KOPT-K1 (cell line): ENCODE results near the gene MAMDC2.

ENCODE experiments used
- H3K27ac ChIP-seq: fragments of 200-600 bp; sonication (generic); 2 replicates; pipeline ENCODE4 v1.5.1; 2016; ENCODE audit warnings: antibody characterized with exemption, mild to moderate bottlenecking, low read depth, low read length; ENCODE audit not compliant: poor library complexity, severe bottlenecking
- H3K36me3 ChIP-seq: fragments of 200-600 bp; sonication (generic); 2 replicates; pipeline ENCODE4 v1.5.1; 2017; ENCODE audit warnings: antibody characterized with exemption, mild to moderate bottlenecking, low read length, moderate library complexity; ENCODE audit not compliant: insufficient read depth
- H3K9me3 ChIP-seq: fragments of 200-600 bp; sonication (generic); 2 replicates; pipeline ENCODE4 v1.5.1; 2017; ENCODE audit warnings: antibody characterized with exemption, low read length, mild to moderate bottlenecking; ENCODE audit not compliant: insufficient read depth, poor library complexity, severe bottlenecking

MAMDC2 gene

DNA sequence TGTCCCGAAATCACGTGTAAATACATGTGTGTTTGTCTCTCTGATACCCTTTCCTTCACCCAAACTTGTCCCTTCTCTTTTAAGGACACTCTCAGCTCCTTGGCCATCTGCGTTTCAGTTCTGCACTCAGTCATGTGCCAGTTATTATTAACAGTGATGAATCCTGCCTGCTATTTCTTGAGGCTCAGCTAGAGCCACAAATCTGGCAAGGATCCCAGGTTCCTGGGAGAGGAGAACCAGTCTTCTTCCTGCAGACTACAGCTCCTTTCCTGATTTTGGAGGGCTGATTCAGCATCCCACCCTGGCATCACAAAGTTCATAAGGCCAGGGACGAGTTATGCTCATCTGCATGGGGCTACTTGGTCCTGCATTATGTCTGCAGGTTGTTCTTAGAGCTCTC is 5.6 kb downstream of the MAMDC2 start:
- Histone ChIP-seq H3K9me3 (no peaks in the 10 kb centered on the region), H3K27ac (no peak overlapping the region), H3K36me3 (no peaks in the 10 kb centered on the region)

DNA sequence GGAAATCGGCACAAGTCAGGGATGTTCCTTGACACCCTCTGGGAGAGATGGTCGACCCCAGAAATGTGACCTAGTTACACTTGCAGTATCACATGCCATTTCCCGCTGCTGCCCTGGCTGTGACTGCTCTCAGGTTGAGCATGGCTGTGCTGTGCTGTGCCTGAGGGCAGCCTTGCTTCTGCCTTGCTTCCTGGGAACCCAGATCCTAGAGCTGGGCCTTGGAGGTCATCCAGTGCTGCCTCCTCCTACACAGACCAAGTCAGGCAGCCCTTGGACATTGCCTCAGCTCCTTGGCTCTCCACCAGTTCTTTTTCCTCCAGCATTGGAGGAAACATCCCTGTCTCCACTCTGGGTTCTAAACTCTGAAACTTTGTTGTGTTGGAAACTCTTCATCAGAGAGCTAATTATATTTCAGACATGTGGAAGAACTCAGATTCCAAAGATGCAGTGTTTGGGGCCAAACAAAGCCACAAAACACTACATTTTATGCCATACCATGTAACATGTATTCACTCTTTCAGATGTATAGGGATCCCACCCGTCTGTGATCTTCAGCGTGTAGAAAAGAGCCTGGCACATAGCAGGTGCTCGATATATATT is 6.1 kb downstream of the MAMDC2 start:
- H3K36me3 ChIP-seq = no peaks in the 10 kb centered on the region
- no peak overlapping the region for H3K27ac ChIP-seq
- no peaks in the 10 kb centered on the region for H3K9me3 ChIP-seq

DNA sequence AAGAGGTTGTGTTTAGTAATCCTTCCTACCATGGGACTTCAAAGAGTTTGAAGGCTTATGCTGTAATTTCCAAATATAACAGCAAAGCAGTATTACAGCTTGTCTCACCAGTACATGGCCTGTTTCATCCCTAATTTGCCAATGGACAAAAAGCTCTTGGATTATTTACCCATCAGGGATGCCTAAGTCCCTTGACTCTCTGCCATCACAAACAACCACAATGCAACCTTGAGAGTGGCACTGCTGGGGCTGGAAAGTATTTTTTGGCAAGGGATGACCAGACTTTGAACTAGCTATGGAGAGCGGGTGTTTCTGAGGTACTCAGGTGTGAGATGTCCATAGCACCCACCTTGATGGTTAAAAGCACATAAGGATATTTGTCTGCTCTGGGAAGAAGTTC is 9.1 kb downstream of the MAMDC2 start:
- Histone ChIP-seq H3K27ac (no peak overlapping the region), H3K9me3 (no peaks in the 10 kb centered on the region), H3K36me3 (no peaks in the 10 kb centered on the region)

DNA sequence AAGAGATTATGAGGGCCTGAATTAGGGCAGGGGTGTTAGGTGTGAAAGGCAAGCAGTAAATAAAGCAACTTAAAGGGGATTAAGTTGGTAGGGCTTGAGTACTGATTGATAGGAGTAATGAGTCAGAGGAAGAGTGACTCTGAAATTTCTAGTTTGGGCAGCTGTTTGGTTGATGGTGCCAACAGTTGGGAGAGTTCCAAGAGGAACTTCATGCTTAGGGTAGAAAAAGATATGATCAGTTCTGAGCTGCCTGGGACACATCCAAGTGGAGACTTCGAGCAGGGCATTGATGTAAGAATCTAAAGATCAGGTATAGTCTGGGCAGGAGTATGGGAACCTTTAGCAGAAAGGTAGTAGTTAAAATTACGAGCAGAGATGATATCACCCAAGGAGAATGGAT is 10.2 kb downstream of the MAMDC2 start:
- H3K9me3 ChIP-seq = no peaks in the 10 kb centered on the region
- H3K27ac ChIP-seq = no peak overlapping the region
- H3K36me3 ChIP-seq = no peaks in the 10 kb centered on the region

DNA sequence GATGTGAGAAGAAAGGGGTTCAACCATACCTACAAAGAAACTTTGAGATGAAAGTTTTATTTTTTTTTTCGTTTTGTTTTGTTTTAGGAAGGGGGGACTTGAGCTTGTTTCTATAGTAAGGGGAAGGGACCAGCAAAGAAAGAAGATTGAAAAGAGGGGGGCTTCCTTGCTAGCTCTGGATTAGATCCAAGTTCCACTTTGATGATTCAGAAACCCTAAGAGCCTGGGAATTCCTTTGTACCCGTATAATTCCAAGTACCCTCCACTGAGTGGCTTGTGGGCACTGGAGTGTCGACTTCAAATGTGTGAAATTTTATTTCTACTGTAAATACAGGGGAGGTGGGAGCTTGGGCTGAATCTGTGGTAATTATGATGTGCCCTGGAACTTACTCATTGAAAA is 10.9 kb downstream of the MAMDC2 start:
- no peaks in the 10 kb centered on the region for H3K36me3 ChIP-seq
- no peaks in the 10 kb centered on the region for H3K9me3 ChIP-seq
- H3K27ac ChIP-seq = no peak overlapping the region

DNA sequence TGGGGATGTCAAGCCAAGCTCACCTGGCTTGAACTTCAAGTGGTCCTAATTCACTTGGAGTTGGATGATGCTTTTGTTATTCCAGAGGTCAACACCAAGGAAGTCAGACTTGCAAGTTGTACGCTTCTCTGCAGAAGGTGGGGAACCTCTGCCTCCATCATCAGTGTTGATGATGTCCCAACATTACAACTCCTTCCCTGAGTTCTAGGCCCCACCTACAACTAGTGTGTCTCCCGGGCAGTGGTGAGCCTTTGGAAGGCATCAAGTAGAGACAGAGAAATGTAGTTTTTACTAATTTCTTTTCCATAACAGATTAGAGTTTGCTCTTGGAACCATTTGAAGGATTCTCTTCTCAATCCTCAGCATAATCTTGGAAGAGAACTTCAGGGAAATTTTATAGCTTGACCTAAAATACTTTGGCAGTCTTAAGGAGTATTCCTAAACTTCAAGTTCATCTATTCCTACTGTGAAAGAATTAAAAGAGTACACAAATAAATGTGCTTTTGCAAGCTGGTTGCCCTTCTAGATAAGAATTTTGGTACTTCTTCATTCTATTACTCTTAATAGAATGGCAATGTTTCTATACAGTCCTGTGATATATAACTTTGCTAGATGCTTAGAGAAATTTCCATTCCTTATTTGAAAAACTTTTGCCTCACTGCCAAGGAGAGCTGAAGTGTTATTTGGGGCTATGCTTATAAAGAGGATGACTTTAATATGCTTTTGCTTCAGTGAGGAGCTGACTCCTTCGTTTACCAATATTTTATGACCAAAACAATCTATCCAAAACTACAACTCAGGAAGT is 12.0 kb downstream of the MAMDC2 start:
- Histone ChIP-seq H3K9me3 (no peaks in the 10 kb centered on the region), H3K36me3 (no peaks in the 10 kb centered on the region), H3K27ac (no peak overlapping the region)

DNA sequence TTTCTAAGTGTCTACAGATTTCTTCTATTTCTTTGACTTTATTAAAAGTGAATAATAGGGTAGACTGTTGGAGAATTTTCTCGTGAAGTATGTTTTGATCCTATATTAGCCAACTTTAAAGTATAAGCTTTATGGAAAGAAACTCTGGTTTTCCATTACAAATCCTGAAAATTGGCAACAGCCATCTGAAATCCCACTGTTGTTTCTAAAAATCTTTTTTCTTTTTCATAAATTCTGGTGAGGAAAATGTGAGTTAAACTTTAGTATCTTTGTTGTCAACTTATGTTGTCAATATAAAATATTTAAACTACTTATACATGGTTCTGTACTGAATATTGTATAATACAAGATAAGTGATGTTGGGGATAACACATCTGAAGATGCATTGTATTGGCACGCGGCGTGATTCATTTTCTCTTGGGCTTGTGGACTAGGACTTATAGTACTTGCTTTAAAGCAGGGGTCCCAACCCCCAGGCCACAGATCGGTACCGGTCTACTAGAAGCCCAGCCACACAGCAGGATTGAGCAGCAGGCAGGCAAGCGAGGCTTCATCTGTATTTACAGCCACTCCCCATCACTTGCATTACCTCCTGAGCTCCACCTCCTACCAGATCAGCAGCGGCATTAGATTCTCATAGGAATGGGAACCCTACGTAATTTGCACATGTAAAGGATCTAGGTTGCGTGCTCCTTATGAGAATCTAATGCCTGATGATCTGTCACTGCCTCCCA is 12.7 kb downstream of the MAMDC2 start:
- Histone ChIP-seq H3K27ac (no peak overlapping the region), H3K36me3 (no peaks in the 10 kb centered on the region), H3K9me3 (no peaks in the 10 kb centered on the region)

DNA sequence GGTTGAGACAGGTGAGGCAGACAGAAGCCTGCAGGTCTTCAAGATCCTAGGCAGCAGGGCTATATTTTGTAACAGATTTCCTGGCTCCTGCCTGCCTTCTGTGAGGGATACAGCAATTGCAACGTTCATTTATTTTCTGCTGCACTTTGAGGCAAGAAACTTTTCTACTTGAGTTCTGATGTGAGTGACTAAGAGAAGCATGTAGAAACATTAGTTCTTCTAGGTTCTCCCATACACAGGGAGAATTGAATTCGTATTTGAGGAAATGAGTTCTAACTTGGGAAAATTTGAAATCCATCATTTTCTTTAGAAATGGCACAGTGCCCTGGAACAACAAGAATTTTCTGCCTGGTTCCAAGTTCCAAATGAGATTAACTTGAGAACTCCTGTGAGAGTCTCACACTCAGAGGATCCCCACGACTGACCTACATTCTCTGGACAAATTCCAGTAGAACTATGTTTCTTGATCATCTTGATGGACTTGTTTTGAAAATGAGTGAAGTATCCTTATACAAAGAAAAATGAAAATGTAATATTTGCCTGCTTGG is 15.0 kb downstream of the MAMDC2 start:
- H3K9me3 ChIP-seq = no peaks in the 10 kb centered on the region
- no peak overlapping the region for H3K27ac ChIP-seq
- H3K36me3 ChIP-seq = no peaks in the 10 kb centered on the region

DNA sequence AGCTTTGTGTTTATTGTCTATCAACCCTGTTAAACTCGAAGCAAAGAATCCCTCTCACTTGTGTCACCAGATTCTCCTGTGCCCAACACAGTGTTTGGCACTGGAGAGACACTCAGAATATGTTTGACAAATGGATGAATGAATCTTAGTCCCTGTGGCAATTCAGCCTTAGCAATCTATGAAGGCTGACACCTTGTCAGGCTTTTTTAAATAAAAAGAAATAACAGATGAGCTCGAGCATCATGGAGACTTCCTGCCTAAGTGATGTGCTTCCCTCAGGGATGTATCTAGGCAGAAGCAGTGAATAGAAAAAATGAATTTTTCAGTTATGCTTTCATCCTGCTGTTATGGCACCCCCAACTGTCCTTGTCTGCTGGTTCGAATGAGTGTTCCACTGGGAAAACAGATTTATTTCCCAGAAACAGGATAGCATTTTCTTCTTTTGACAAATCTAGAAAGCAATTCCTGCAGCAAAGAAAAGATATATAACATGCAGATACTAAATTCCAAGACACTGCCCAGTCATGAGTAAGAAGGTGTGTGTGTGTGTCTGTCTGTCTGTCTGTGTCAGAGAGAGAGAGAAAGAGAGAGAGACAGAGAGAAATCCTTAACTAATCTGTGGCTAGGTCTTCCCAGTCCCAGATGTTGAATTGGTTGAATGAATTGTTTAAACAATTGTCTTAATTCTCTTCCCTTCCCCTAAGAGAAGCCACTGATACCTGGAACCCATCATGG is 16.7 kb downstream of the MAMDC2 start:
- Histone ChIP-seq H3K27ac (no peak overlapping the region), H3K36me3 (no peaks in the 10 kb centered on the region), H3K9me3 (no peaks in the 10 kb centered on the region)

DNA sequence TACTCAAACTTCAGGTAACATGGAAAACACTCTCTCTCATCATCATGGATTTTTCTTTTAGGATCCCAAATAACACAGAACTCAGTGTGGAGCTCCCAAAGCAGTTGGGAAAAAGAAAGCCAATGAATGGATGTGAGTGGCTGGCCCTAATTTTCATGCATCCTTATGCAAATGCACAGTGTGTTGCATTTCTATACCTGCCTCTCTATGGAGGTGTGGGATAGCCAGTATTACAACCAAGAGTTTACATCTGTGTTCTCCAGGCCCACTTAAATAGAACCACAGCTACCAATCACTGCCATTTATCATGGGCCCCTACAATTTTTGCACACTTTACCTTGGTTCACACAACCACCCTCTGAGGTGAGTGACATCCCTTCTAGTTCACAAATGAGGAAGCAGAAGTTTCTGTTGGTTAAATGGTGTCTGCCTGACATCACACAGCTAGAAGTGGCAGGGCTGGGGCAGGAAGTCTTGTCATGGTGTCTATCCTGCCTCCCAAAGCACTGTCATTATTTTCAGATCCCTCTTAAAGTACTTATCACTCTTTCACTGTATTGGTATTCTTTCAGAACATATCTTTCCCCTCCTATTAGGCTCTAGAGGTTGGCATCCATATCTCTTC is 17.3 kb downstream of the MAMDC2 start:
- Histone ChIP-seq H3K27ac (no peak overlapping the region), H3K36me3 (no peaks in the 10 kb centered on the region), H3K9me3 (no peaks in the 10 kb centered on the region)

DNA sequence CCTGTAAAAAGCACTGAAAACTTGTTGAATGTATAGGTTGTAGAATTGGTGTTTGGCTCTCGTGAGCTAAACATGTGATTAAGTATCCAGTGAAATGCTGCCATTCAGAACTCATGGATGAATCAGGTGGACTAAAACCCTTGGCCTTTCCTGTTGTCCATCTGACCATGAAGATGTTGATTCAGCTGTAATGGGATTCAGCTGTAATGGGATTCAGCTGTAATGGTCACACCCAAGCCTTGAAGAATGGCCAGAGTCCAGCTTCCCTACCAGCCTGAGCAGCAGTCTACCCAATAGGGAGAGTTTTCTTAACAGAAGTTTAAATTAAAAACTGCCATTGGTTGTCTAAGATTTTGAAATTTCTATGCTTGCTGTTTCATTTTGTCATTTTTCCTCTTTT is 18.1 kb downstream of the MAMDC2 start:
- no peaks in the 10 kb centered on the region for H3K9me3 ChIP-seq
- no peaks in the 10 kb centered on the region for H3K36me3 ChIP-seq

DNA sequence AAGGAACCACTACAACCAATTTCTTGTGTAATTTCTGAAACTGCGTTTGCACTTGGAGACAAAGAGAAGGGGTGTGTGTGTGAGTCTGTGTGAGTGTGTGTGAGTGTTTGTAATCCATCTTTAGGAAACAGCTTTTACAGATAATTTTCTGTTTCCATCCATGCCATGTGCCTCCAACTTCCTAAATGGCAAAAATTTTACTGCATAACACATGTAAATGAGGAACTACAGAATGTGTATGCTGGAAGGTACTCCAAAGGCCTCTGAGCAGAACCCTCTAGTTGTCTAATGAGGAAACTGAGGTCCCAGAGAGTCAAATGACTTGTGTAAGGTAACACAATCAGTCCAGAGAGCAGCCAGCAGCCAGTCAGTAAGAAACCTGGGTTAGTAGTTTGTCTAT is 20.8 kb downstream of the MAMDC2 start:
- Histone ChIP-seq H3K36me3 (no peaks in the 10 kb centered on the region), H3K9me3 (no peaks in the 10 kb centered on the region), H3K27ac (no peak overlapping the region)

More for the DNA sequence above, 18.1 kb downstream of the MAMDC2 start:
- H3K27ac ChIP-seq = no peak overlapping the region

DNA sequence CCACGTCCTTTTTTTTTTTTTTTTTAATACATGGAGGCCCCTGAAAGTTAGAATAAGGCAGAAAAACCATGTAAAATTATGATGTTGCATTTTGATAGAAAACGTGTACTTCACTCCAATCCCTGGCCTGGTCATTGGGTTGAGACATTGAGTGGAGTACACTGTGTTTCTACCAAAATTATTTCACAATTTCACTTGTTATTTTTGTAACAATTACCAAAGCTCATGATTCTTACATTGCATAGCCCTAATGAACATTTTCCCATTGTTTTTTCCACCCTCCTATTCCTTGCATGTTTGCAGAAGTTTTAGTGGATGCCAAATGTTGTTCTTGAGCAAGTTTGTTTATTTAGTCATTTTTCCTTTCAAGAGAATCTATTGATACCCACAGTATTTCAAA is 21.9 kb downstream of the MAMDC2 start:
- H3K36me3 ChIP-seq = no peaks in the 10 kb centered on the region
- H3K9me3 ChIP-seq = no peaks in the 10 kb centered on the region
- no peak overlapping the region for H3K27ac ChIP-seq

DNA sequence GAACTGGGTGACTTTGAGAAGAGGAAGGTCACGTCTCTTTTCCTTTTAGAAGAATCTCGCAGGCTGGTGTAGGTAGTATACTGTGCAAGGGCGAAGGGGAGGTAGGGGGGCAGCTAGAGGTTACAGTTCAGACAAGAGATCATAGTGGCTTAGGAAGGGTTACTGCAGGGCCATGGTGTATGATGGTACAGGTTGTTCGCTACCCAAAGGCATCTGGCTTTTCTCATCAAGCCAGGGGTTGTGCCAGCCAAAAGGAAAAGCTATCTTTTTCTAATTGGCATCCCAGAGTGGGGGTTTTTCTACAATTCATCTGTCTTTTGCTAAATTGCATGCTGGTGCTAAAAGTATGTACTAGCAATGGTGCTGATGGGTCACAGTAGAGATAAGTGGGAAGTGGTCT is 22.8 kb downstream of the MAMDC2 start:
- Histone ChIP-seq H3K36me3 (no peaks in the 10 kb centered on the region), H3K27ac (no peak overlapping the region), H3K9me3 (no peaks in the 10 kb centered on the region)
